PC-3 (cell line): ENCODE data around the gene ATP1B3. TPM values are rescaled to one million over a fixed set of nuclear protein-coding genes. Genes with fewer than 3 reads are reported as not detected.
A peak's percentile ranks its signal among the peaks of the same experiment; 100 is the strongest.

ENCODE experiments used
- ATAC-seq: fragments of 200-7000 bp; cut with Tn5 transposase; 2 replicates; pipeline ENCODE4 v1.9.1; 2020; ENCODE audit warnings: mild to moderate bottlenecking, moderate library complexity
- BruUV-seq: library from RNA; stranded (reverse); fragments of 400-500 nt; replicated peaks from 2 replicates; lab custom pipeline; 2021; lab: Mats Ljungman, UMichigan
- CTCF ChIA-PET: fragments of 300-600 bp; sonication (Branson Sonifier 250); formaldehyde crosslinking; loops from one replicate; lab custom pipeline; 2022; ENCODE audit warnings: antibody characterized with exemption; lab: Charles Lee
- POLR2A ChIA-PET: fragments of 300-600 bp; sonication (Branson Sonifier 250); formaldehyde crosslinking; loops from one replicate; lab custom pipeline; 2022; ENCODE audit warnings: antibody characterized with exemption; ENCODE audit not compliant: unreplicated experiment; lab: Charles Lee
- DNase-seq: peaks from one replicate; pipeline ENCODE4 v3.0.0-alpha.2; 2015
- H2AFZ ChIP-seq: fragments of 300-600 bp; sonication (generic); 2 replicates; pipeline ENCODE4 v1.6.0; 2016; ENCODE audit warnings: antibody characterized with exemption, low read length
- H3F3A ChIP-seq: fragments of 300-600 bp; sonication (generic); one replicate; pipeline ENCODE4 v1.6.0; 2017; ENCODE audit warnings: antibody characterized with exemption, low read length, control low read depth, mild to moderate bottlenecking; ENCODE audit not compliant: unreplicated experiment
- H3K27ac ChIP-seq: fragments of 300-600 bp; sonication (generic); 2 replicates; pipeline ENCODE4 v1.5.1; 2016; ENCODE audit warnings: mild to moderate bottlenecking, low read length
- H3K27me3 ChIP-seq: fragments of 300-600 bp; sonication (generic); 2 replicates; pipeline ENCODE4 v1.6.1; 2016; ENCODE audit warnings: low read length, mixed read lengths
- H3K36me3 ChIP-seq: fragments of 300-600 bp; sonication (generic); 2 replicates; pipeline ENCODE4 v1.6.1; 2016; ENCODE audit warnings: low read depth, mixed run types, low read length, mixed read lengths
- H3K4me1 ChIP-seq: fragments of 300-600 bp; sonication (generic); 2 replicates; pipeline ENCODE4 v1.5.1; 2016; ENCODE audit warnings: low read length; ENCODE audit not compliant: insufficient read depth
- H3K4me2 ChIP-seq: fragments of 300-600 bp; sonication (generic); 2 replicates; pipeline ENCODE4 v1.6.0; 2016; ENCODE audit warnings: low read length
- H3K4me3 ChIP-seq: fragments of 300-600 bp; sonication (generic); 2 replicates; pipeline ENCODE4 v1.5.1; 2016; ENCODE audit warnings: mild to moderate bottlenecking, low read length, mixed read lengths
- H3K79me2 ChIP-seq: fragments of 300-600 bp; sonication (generic); 2 replicates; pipeline ENCODE4 v1.6.1; 2017; ENCODE audit warnings: low read length, mixed read lengths
- H3K9ac ChIP-seq: fragments of 300-600 bp; sonication (generic); 2 replicates; pipeline ENCODE4 v1.6.0; 2016; ENCODE audit warnings: mild to moderate bottlenecking, low read length
- H3K9me2 ChIP-seq: fragments of 300-600 bp; sonication (generic); replicated peaks from 2 replicates; pipeline ENCODE4 v1.6.1; 2016; ENCODE audit warnings: mixed run types, low read length, mixed read lengths
- H3K9me3 ChIP-seq: fragments of 300-600 bp; sonication (generic); 2 replicates; pipeline ENCODE4 v1.6.1; 2016; ENCODE audit warnings: low read length, mixed read lengths
- H4K20me1 ChIP-seq: fragments of 300-600 bp; sonication (generic); 2 replicates; pipeline ENCODE4 v1.6.1; 2016; ENCODE audit warnings: low read length, mixed read lengths
- EZH2 ChIP-seq: fragments of 300-600 bp; sonication (generic); IDR thresholded peaks from one replicate; pipeline ENCODE4 v1.6.1; 2017; ENCODE audit warnings: antibody characterized with exemption, mild to moderate bottlenecking, low read length; ENCODE audit not compliant: unreplicated experiment
- EZH2phosphoT487 ChIP-seq: fragments of 300-600 bp; sonication (generic); IDR thresholded peaks from 2 replicates; pipeline ENCODE4 v1.6.1; 2018; ENCODE audit warnings: mild to moderate bottlenecking, antibody characterized with exemption, low read length, borderline replicate concordance
- intact Hi-C: fragments of 100-400 bp; cut with micrococcal nuclease; formaldehyde crosslinking; loops from 2 replicates; pipeline ENCODE4 v1.9.0; 2023
- total RNA-seq: library from RNA; depleted of rRNA; stranded (reverse); fragments of >200 nt; gene quantifications from 2 replicates; pipeline ENCODE4 v1.2.3, GENCODE V29; 2014
- TF ChIP-seq, protein P1 (sequence below): fragments of 300-600 bp; sonication (generic); conservative IDR thresholded peaks from 2 replicates; pipeline ENCODE4 v1.5.1; 2017; ENCODE audit warnings: antibody characterized with exemption, low read depth, mild to moderate bottlenecking, low read length

The ATP1B3 gene
- total RNA-seq, 1 experiment from 2014 or later: 20.6 TPM

DNA sequence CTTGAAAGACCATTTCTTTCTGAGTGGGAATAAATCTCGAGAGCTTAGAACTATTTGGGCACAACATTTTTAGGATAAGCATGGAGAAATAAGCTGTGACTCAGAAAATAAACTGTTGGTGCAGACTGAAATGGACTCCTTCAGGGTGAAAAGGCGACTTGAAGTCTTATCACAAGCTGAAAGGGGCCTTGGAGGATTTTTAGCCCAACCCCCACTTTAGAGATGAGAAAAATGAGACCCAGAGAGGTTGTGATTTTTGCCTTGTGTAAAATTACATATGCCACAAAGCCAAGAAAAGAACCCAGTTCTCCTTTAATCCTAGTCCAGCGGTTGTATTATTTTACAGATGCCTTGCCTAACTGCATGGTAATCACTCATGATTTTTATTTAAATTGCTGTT lies 1.5 kb downstream of the ATP1B3 start:
- no peaks in the 10 kb centered on the region for H3K27me3 ChIP-seq
- peaks cover 14% of the 10 kb centered on the region; the same call in 1 of the 2 replicates for H4K20me1 ChIP-seq
- no peak for ATAC-seq
- peak overlapping the region; percentile 91 for H3K4me3 ChIP-seq
- H3K9me3 ChIP-seq: no peaks in the 10 kb centered on the region
- H3K9me2 ChIP-seq: no peaks in the 10 kb centered on the region
- H3K4me1 ChIP-seq: 0 out of 2 replicates have a peak, but pooled peaks cover 7% of the 10 kb centered on the region
- H3K27ac ChIP-seq: no peak overlapping the region
- CTCF ChIA-PET: interaction anchor here (0.6 kb wide), 1 partner anchor 103 kb away, joined by 6 read pairs; no protein-coding TSS in a partner anchor
- TSS peak; percentile 46 for BruUV-seq
- H3K36me3 ChIP-seq: no peaks in the 10 kb centered on the region; the same call in 1 of the 2 replicates
- H3K79me2 ChIP-seq: peaks cover 58% of the 10 kb centered on the region
- peak overlapping the region; percentile 86 for H3K9ac ChIP-seq
- peak; percentile 36 for DNase-seq
- no peak for TF ChIP-seq EZH2phosphoT487
- no peak for TF ChIP-seq EZH2
- TF ChIP-seq, protein P1, sequence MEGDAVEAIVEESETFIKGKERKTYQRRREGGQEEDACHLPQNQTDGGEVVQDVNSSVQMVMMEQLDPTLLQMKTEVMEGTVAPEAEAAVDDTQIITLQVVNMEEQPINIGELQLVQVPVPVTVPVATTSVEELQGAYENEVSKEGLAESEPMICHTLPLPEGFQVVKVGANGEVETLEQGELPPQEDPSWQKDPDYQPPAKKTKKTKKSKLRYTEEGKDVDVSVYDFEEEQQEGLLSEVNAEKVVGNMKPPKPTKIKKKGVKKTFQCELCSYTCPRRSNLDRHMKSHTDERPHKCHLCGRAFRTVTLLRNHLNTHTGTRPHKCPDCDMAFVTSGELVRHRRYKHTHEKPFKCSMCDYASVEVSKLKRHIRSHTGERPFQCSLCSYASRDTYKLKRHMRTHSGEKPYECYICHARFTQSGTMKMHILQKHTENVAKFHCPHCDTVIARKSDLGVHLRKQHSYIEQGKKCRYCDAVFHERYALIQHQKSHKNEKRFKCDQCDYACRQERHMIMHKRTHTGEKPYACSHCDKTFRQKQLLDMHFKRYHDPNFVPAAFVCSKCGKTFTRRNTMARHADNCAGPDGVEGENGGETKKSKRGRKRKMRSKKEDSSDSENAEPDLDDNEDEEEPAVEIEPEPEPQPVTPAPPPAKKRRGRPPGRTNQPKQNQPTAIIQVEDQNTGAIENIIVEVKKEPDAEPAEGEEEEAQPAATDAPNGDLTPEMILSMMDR: no peak
- no peaks in the 10 kb centered on the region for H3F3A ChIP-seq
- POLR2A ChIA-PET: interaction anchor here (0.5 kb wide), 1 partner anchor 453 kb away, joined by 3 read pairs; no protein-coding TSS in a partner anchor
- no peak overlapping the region for H2AFZ ChIP-seq
- intact Hi-C loops: loop anchor here (5.0 kb wide), 1 partner anchor 34 kb away; no protein-coding TSS in a partner anchor
- peak overlapping the region; percentile 93 for H3K4me2 ChIP-seq

DNA sequence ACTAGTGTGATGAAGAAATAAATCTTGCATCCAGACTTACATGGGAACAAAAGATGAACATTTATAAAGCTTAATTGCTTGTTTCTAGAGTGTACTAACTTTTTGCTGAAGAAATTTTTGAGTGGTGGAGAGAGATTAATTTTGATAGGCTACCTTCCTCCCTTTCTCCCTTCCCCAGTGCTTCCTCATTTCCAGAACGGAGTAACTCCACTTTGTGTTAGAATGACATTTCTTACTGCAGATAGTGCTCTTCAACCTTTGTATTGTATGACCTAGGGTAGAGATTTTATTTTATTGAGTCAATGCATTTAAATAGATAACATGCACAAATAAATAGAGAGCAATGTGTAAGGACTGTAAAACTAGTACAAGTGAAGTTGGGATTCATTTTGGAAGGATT lies 1.9 kb downstream of the ATP1B3 start:
- Histone ChIP-seq H3K9ac (peak overlapping the region; percentile 86; the same call in 1 of the 2 replicates), H3K79me2 (peaks cover 61% of the 10 kb centered on the region), H3K9me2 (no peaks in the 10 kb centered on the region), H3K9me3 (no peaks in the 10 kb centered on the region), H3K27ac (no peak overlapping the region), H3K4me1 (0 out of 2 replicates have a peak, but pooled peaks cover 7% of the 10 kb centered on the region), H3K27me3 (no peaks in the 10 kb centered on the region), H3K4me2 (peak overlapping the region; percentile 93), H3F3A (no peaks in the 10 kb centered on the region), H4K20me1 (peaks cover 14% of the 10 kb centered on the region; the same call in 1 of the 2 replicates), H3K36me3 (no peaks in the 10 kb centered on the region; the same call in 1 of the 2 replicates), H3K4me3 (peak overlapping the region; percentile 91), H2AFZ (no peak overlapping the region)
- ATAC-seq: no peak
- BruUV-seq: no TSS peak
- intact Hi-C loops: loop anchor here (5.0 kb wide), 1 partner anchor 34 kb away; no protein-coding TSS in a partner anchor
- TF ChIP-seq, protein P1: no peak
- no peak for TF ChIP-seq EZH2
- ChIA-PET CTCF (no interaction called here), POLR2A (interaction anchor here (0.6 kb wide), 1 partner anchor 731 kb away, joined by 4 read pairs; no protein-coding TSS in a partner anchor)
- no peak for DNase-seq

DNA sequence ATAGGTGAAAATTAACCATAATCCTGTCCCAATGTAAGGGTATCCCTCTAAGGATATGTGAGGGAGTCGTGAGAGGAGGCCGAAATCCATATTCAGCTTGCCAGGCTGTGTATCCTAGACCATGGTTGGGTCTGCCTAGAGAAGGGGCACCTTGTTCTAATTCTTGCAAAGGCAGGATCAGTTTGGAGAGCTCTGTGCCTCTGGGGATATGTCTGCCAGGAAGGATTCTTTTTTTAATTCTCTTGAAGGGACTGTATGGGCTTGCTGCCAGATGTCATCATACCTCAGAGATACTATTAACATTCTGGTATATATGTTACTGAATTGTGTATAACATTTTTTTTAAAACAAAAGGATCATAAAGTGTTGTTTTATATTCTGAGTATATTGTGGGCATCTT lies 2.4 kb downstream of the ATP1B3 start:
- DNase-seq (no peak), ATAC-seq (no peak)
- ChIA-PET POLR2A (interaction anchor here (0.6 kb wide), 1 partner anchor 730 kb away, joined by 4 read pairs; no protein-coding TSS in a partner anchor), CTCF (no interaction called here)
- Histone ChIP-seq H3K4me3 (peak overlapping the region; percentile 91), H2AFZ (no peak overlapping the region), H3K9me2 (no peaks in the 10 kb centered on the region), H3K36me3 (no peaks in the 10 kb centered on the region; the same call in 1 of the 2 replicates), H3K9me3 (no peaks in the 10 kb centered on the region), H3K4me1 (0 out of 2 replicates have a peak, but pooled peaks cover 7% of the 10 kb centered on the region), H3F3A (no peaks in the 10 kb centered on the region), H3K79me2 (peaks cover 64% of the 10 kb centered on the region), H3K4me2 (peak overlapping the region; percentile 93), H4K20me1 (peaks cover 14% of the 10 kb centered on the region; the same call in 1 of the 2 replicates), H3K9ac (0 out of 2 replicates have a peak overlapping the region, but pooled peaks have one; percentile 86), H3K27ac (no peak overlapping the region), H3K27me3 (no peaks in the 10 kb centered on the region)
- no TSS peak for BruUV-seq
- intact Hi-C loops: loop anchor here (5.0 kb wide), 1 partner anchor 33 kb away; no protein-coding TSS in a partner anchor
- TF ChIP-seq, protein P1: no peak
- TF ChIP-seq EZH2phosphoT487 (no peak), EZH2 (no peak)
